ENCODE data around the gene CDH24.
"Not testable (repeated sequence)": the region's sequence is repeated elsewhere in the genome, so short reads cannot be mapped to it uniquely, and the experiment has no call there.

Gene CDH24

DNA sequence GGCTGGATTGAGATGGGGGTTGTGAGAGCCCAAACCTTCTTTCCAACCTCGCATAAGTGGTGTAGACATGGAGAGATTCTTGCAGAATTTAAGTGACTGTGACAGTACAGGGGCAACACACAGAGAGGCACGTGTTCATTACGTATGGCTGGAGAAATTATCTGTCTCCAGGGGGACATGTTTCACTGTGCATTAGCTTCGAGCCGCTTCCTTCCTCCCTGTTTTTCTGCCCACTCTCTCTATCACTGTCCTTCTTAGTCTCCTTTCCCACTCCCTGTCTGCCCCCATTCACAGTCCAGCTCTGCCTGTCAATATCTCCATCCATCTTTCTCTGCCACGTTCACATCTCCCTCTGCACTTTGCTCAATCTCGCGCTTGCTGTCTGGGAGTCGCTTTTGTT, 35.9 kb downstream of the CDH24 start:
- DNase-seq (ENCODE audit: low read depth, low spot score): no peak

DNA sequence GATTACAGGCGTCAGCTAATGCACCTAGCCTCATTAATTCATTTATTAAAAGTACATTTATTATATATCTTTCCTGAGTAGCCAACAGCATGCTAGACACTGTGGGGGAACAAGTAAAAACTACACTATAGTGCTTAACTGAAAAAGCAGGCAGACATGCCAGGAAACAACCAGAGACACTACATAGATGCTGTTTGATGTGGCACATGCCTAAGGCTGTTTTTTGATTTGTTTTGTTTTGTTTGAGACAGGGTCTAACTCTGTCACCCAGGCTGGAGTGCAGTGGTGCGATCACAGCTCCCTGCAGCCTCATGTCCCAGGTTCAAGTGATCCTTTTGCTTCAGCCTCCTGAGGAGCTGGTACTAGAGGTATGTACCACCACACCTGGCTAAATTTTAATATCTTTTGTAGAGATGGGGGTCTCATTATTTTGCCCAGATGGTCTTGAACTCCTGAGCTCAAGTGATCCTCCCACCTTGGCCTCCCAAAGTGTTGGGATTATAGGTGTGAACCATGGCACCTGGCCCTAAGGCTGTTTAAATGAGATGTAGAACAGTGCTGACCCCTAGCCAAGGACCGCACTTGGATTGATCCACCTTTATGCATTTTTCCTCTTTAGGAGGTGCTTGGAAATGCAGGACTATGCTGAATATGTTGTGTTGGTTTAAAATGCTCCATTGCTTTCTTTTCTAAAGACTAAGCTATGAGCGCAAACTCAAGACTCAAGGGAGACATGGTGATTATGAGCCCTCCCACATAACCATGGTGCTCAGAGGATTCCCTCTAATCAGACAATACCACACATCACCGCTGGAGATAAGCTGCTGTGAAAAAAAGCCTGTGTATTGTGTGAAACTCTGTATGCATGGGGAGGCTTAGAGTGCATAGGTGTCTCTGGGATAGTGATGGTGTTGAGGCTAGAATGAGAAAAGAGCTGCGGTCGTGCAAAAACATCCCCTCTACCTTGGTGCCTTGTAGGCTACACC, 36.9 kb downstream of the CDH24 start:
- no peak for DNase-seq (ENCODE audit: low read depth, low spot score)

DNA sequence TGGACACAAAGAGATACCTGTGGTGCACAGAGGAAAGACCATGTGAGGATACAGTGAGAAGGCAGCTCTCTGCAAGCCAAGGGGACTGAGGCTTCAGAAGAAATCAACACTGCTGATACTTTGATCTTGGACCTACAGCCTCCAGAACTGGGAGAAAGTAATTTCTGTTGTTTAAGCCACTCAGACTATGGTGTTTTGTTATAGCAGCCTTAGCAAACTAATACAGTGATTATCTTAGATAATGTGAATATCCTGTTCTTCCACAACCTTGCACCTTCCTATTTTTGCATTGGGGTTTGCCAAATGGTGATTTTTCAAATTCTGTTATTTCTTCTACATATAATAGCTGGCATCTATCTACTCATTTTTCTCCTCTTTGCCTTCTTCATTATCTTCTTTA, 39.2 kb downstream of the CDH24 start:
- no peak for DNase-seq (ENCODE audit: low read depth, low spot score)

GRCh38 chr14:23017091-23017490, 40.2 kb downstream of the CDH24 start:
- DNase-seq (ENCODE audit: low read depth, low spot score): no peak

GRCh38 chr14:23015618-23016017, 41.7 kb downstream of the CDH24 start:
- DNase-seq (ENCODE audit: low read depth, low spot score): no peak

GRCh38 chr14:23013749-23014054, 43.6 kb downstream of the CDH24 start:
- DNase-seq (ENCODE audit: low read depth, low spot score): not testable (repeated sequence)

DNA sequence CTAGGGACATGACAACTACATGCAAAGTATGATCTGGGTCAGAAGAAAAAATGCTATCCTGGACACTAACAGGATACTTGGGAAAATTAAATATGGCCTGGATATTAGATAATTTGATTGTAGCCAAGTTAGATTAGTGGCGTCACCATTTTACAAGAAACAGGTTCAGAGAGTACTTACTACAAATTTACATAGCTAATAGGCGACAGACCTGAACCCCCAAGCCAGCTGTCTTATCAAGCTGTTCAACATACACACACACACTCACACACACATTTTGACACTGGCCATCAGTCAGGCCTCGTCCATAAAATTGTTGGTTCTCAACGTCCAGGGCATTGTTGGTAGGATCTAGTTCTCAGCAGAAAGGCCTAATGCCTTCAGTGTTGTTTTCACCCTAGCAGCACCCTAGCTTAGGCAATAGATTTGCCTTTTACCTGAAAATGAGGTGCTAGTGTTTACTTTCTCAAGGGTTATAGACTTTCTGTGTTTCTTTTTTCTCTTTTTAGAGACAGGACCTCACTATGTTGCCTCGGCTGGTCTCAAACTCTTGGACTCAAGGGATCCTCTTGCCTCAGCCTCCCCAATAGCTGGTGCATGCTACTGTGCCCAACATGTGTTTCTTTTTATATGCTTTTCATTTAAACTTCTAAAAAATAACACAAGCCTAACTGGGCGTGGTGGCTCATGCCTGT, 44.1 kb downstream of the CDH24 start:
- DNase-seq (ENCODE audit: low read depth, low spot score): no peak

GRCh38 chr14:23009939-23010726, 47.2 kb downstream of the CDH24 start, which contains the start of gene C14orf93:
Gene C14orf93, minus strand, starts transcription at chr14:23010143. Its CDS starts 11,120 bp downstream, at chr14:22999023.
- DNase-seq (ENCODE audit: low read depth, low spot score): peak; percentile 57

DNA sequence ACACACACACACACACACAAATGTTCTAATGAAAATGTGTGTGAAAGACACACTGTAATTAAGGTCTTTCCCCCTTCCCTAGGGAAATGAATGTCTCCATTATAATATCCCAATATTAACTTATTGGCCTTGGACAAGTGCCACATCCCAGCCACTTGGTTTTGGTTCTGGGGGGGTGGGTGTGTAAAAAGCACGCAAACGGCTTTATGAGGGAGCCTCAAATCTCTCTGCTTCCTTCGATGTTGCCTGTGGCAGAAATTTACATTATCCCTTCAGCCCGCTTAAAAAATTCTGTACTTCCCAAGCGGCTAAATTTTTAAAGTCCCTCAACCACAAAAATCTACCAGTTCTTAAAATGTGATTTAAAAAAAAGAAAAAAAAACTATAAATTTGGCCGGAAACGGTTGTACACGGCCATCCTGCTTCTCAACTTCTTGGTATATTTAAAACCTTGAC, 47.8 kb downstream of the CDH24 start:
- DNase-seq (ENCODE audit: low read depth, low spot score): no peak

- no peak for DNase-seq (ENCODE audit: low read depth, low spot score)
These were observed 48.5 kb downstream of the CDH24 start for GRCh38 chr14:23008831-23009230.

- DNase-seq (ENCODE audit: low read depth, low spot score): peak; percentile 95
These were observed 50.5 kb downstream of the CDH24 start for GRCh38 chr14:23006544-23007419.

GRCh38 chr14:23006188-23006534, 51.2 kb downstream of the CDH24 start:
- no peak for DNase-seq (ENCODE audit: low read depth, low spot score)

- no peak for DNase-seq (ENCODE audit: low read depth, low spot score)
These were observed 51.7 kb downstream of the CDH24 start for GRCh38 chr14:23005451-23006187.

DNA sequence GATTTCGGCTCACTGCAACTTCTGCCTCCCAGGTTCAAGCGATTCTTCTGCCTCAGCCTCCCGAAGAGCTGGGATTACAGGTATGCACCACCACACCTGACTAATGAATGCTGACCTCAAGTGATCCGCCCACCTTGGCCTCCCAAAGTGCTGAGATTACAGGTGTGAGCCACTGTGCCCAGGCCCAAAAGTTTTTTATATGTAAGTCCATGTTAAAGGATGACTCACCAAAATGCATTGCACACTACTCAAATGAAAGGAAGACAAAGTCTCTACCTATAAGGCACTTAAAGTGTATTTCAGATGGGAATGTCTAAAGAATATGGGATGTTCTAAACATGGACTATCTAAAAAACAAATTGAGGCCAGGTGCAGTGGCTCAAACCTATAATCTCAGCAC, 53.0 kb downstream of the CDH24 start:
- DNase-seq (ENCODE audit: low read depth, low spot score): not testable (repeated sequence)

DNA sequence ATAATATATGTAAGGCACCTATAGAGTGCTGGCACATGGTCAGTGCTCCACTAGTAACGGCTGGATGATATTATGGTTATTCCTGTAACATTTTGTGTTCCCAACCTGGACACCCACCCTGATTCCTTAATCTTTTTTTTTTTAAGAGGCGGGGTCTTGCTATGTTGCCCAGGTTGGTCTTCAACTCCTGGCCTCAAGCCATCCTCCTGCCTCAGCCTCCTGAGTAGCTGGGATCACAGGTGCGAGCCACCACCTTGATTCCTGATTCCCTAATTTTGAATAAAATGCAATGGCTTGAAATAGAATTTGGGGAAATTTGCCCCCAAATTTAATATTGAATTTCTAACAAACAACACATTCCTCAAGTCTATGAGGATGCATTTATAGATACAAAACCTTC, 54.7 kb downstream of the CDH24 start:
- DNase-seq (ENCODE audit: low read depth, low spot score): no peak

- no peak for DNase-seq (ENCODE audit: low read depth, low spot score)
These were observed 56.5 kb downstream of the CDH24 start for GRCh38 chr14:23000860-23001259.

- no peak for DNase-seq (ENCODE audit: low read depth, low spot score)
These were observed 58.8 kb downstream of the CDH24 start for GRCh38 chr14:22998329-22999012.

DNA sequence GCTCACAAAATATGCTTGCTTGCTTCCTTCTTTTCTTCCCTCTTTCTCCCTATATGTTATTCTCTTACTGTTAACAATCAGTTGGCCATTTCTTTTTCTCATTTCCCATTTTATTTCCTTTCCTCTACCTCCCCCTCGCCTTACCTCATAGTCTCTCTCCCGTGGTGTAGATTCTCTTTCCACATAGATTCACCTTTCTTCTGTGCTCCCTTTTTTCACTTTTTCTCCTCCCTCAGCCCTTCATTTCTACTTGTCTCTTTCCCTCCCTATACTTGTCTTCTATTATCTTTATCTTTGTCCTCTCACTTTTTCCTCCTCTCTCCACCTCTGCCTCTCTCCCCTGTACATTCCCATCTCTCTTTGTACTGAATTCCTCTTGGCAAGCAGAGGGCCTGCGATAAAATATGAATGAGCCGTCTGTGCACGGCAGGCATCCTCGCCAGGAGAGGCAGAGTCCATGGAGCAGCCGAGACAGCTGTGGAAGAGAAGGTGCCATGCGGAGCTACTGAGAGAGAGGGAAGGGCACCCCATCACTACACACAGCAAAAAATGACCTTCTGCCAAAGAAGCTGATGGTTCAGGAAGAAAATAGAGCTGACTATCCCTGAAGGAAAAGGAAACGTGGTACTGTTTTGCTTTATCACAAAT, 59.5 kb downstream of the CDH24 start:
- no peak for DNase-seq (ENCODE audit: low read depth, low spot score)
